A673 (cell line): Measurements from ENCODE around the gene UBR4. TPM values are rescaled to one million over a fixed set of nuclear protein-coding genes. Genes with fewer than 3 reads are reported as not detected.

ENCODE experiments used
- BruUV-seq: library from RNA; stranded (reverse); fragments of 400-500 nt; replicated peaks from 2 replicates; lab custom pipeline; 2021; lab: Mats Ljungman, UMichigan
- CTCF ChIA-PET: fragments of 300-600 bp; sonication (Branson Sonifier 250); formaldehyde crosslinking; loops from one replicate; lab custom pipeline; 2022; ENCODE audit warnings: antibody characterized with exemption; lab: Charles Lee
- POLR2A ChIA-PET: fragments of 300-600 bp; sonication (Branson Sonifier 250); formaldehyde crosslinking; loops from one replicate; lab custom pipeline; 2022; ENCODE audit warnings: antibody characterized with exemption; ENCODE audit not compliant: low non-redundant PET; lab: Charles Lee
- DNase-seq: peaks from one replicate; pipeline ENCODE4 v3.0.0-alpha.2; 2015; ENCODE audit warnings: low spot score
- H3K27ac ChIP-seq: fragments of 200-600 bp; sonication (generic); 2 replicates; pipeline ENCODE4 v1.5.1; 2016; ENCODE audit warnings: mixed run types, low read depth, mild to moderate bottlenecking, mixed read lengths, antibody characterized with exemption, low read length; ENCODE audit not compliant: poor library complexity, severe bottlenecking
- H3K27me3 ChIP-seq: fragments of 200-600 bp; sonication (generic); replicated peaks from 2 replicates; pipeline ENCODE4 v1.6.1; 2017; ENCODE audit warnings: mixed run types, low read depth, mild to moderate bottlenecking, mixed read lengths, antibody characterized with exemption, low read length; ENCODE audit not compliant: insufficient read depth, poor library complexity
- H3K36me3 ChIP-seq: fragments of 200-600 bp; sonication (generic); 2 replicates; pipeline ENCODE4 v1.6.1; 2016; ENCODE audit warnings: mixed run types, mild to moderate bottlenecking, mixed read lengths, antibody characterized with exemption, low read length; ENCODE audit not compliant: insufficient read depth, poor library complexity, severe bottlenecking
- H3K4me1 ChIP-seq: fragments of 200-600 bp; sonication (generic); 2 replicates; pipeline ENCODE4 v1.6.1; 2017; ENCODE audit warnings: mixed run types, mild to moderate bottlenecking, mixed read lengths, antibody characterized with exemption, low read length; ENCODE audit not compliant: insufficient read depth, poor library complexity, severe bottlenecking
- H3K4me3 ChIP-seq: fragments of 200-600 bp; sonication (generic); 2 replicates; pipeline ENCODE4 v1.5.1; 2016; ENCODE audit warnings: low read depth, mixed run types, mild to moderate bottlenecking, mixed read lengths, low read length; ENCODE audit not compliant: poor library complexity, severe bottlenecking
- H3K9me3 ChIP-seq: fragments of 200-600 bp; sonication (generic); 2 replicates; pipeline ENCODE4 v1.6.1; 2016; ENCODE audit warnings: mixed run types, low read depth, mild to moderate bottlenecking, mixed read lengths, antibody characterized with exemption, low read length; ENCODE audit not compliant: poor library complexity, severe bottlenecking
- EZH2 ChIP-seq: fragments of 200-600 bp; sonication (generic); IDR thresholded peaks from 2 replicates; pipeline ENCODE4 v1.6.1; 2017; ENCODE audit warnings: borderline replicate concordance, low read depth, mild to moderate bottlenecking, mixed read lengths, antibody characterized with exemption, low read length; ENCODE audit not compliant: poor library complexity, severe bottlenecking
- intact Hi-C: fragments of 100-400 bp; cut with micrococcal nuclease; formaldehyde crosslinking; loops from one replicate; pipeline ENCODE4 v1.10.0; 2022; ENCODE audit not compliant: unreplicated experiment
- total RNA-seq: library from RNA; stranded (reverse); gene quantifications from 2 replicates; pipeline ENCODE4 v1.2.3, GENCODE V29; 2021
- TF ChIP-seq, protein P1 (sequence below): fragments of 300-800, 200-600 bp; sonication (generic); conservative IDR thresholded peaks from 2 replicates; pipeline ENCODE4 v1.5.1; 2017; ENCODE audit warnings: low read depth, mild to moderate bottlenecking, antibody characterized with exemption, low read length, moderate library complexity, mixed read lengths

Gene UBR4
- total RNA-seq, 1 experiment from 2014 or later = 214 TPM

DNA sequence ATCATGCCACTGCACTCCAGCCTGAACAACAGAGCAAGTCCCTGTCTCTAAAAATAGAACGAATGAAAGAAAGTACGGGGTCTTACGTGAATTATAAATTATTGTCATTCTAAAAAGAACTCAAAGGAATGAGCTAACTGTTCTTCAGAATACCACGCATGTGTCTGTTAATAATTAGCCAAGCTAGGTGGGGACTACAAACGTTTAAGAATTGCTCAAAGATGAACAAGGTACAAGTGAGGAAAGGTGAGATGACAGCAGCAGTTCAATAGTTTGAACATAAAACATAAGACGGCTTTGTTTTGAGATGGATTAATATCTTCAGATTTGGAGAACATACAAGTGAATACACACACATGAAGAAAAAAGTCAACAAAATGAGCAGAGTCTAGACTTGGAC, 79.6 kb downstream of the UBR4 start:
- peaks cover 92% of the 10 kb centered on the region for H3K36me3 ChIP-seq
- intact Hi-C loops = no loop called here
- POLR2A ChIA-PET = no interaction called here

DNA sequence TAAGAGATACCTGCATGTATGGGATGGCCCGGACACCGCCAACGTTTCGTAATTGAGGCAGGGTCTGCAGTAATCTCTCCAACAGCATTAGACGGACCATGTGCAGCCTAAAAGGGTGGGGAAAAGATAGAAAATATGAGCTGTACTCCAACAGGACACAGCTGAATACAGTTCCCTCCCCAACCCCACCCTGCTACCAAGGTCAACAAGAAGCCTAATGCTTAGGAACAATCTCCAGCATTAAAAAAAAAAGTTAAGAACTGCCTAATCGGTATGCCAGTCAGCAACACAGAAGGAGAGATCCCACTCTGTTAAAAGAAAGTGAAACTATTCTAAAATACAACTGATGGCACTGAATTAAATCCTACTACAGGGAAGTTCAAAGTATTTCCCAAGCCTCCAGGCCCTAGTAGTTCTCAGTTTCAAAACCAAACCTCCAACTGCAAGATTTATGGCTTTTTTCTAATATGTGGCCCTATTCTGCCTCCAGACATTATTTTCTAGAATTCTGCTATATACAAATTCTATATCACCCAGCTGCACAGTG, 81.0 kb downstream of the UBR4 start:
- Histone ChIP-seq H3K27me3 (no peaks in the 10 kb centered on the region), H3K9me3 (peaks cover 9% of the 10 kb centered on the region), H3K4me3 (no peak overlapping the region), H3K4me1 (no peaks in the 10 kb centered on the region), H3K27ac (peak overlapping the region; percentile 21), H3K36me3 (peaks cover 92% of the 10 kb centered on the region)
- TF ChIP-seq, protein P1, sequence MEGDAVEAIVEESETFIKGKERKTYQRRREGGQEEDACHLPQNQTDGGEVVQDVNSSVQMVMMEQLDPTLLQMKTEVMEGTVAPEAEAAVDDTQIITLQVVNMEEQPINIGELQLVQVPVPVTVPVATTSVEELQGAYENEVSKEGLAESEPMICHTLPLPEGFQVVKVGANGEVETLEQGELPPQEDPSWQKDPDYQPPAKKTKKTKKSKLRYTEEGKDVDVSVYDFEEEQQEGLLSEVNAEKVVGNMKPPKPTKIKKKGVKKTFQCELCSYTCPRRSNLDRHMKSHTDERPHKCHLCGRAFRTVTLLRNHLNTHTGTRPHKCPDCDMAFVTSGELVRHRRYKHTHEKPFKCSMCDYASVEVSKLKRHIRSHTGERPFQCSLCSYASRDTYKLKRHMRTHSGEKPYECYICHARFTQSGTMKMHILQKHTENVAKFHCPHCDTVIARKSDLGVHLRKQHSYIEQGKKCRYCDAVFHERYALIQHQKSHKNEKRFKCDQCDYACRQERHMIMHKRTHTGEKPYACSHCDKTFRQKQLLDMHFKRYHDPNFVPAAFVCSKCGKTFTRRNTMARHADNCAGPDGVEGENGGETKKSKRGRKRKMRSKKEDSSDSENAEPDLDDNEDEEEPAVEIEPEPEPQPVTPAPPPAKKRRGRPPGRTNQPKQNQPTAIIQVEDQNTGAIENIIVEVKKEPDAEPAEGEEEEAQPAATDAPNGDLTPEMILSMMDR = no peak
- no peak for TF ChIP-seq EZH2
- POLR2A ChIA-PET = interaction anchor here (0.6 kb wide), 1 partner anchor 1627 kb away, joined by 3 read pairs; no protein-coding TSS in a partner anchor
- CTCF ChIA-PET = no interaction called here
- DNase-seq = no peak
- BruUV-seq = no TSS peak
- intact Hi-C loops = no loop called here

More for the DNA sequence above, 79.6 kb downstream of the UBR4 start:
- DNase-seq = no peak
- no TSS peak for BruUV-seq
- Histone ChIP-seq H3K27me3 (no peaks in the 10 kb centered on the region), H3K27ac (no peak overlapping the region), H3K4me3 (no peak overlapping the region), H3K9me3 (peaks cover 9% of the 10 kb centered on the region), H3K4me1 (no peaks in the 10 kb centered on the region)
- CTCF ChIA-PET = no interaction called here
- TF ChIP-seq EZH2 = no peak
- TF ChIP-seq, protein P1 = no peak

DNA sequence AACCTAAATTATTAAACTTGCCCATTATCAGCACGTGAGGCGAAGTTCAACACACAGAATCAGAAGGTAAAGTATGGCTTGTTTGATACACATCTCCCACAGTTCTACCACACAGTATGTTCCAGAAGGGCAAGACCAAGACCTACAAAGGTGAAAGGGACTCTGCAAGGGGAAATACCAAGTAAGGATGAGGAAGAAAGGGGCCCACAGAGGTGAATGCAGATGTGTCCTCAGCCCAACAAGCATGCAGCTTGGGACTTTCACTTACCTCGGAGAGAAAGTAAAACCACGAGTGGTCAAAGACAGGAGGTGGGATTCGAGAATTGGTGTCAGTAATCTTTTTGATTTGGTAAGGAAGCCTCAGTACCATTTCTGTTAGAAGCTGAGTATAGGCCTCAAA, 85.8 kb downstream of the UBR4 start:
- H3K27ac ChIP-seq = no peak overlapping the region
- CTCF ChIA-PET = no interaction called here
- BruUV-seq = no TSS peak
- H3K9me3 ChIP-seq = no peaks in the 10 kb centered on the region
- no peaks in the 10 kb centered on the region for H3K27me3 ChIP-seq
- no peak overlapping the region for H3K4me3 ChIP-seq
- intact Hi-C loops = no loop called here
- no peaks in the 10 kb centered on the region for H3K4me1 ChIP-seq
- POLR2A ChIA-PET = no interaction called here
- no peak for DNase-seq
- H3K36me3 ChIP-seq = peaks cover 99% of the 10 kb centered on the region
- TF ChIP-seq, protein P1 = no peak
- TF ChIP-seq EZH2 = no peak
